GM12878 (cell line): ENCODE measurements around the gene NRAS. TPM values are rescaled to one million over a fixed set of nuclear protein-coding genes. Genes with fewer than 3 reads are reported as not detected.

Experiments used
- ATAC-seq: fragments of 200-7000 bp; cut with Tn5 transposase; 3 replicates; pipeline ENCODE4 v1.9.1; 2020; ENCODE audit warnings: mild to moderate bottlenecking, moderate library complexity
- BruUV-seq: library from RNA; stranded (reverse); fragments of 400-500 nt; replicated peaks from 2 replicates; lab custom pipeline; 2021; lab: Mats Ljungman, UMichigan
- CTCF ChIA-PET: fragments of 300-600 bp; sonication (Branson Sonifier 250); formaldehyde crosslinking; extraction: SDS; loops from one replicate; lab custom pipeline; 2021; ENCODE audit warnings: inconsistent platforms; lab: Yijun Ruan, JAX
- POLR2A ChIA-PET: fragments of 350-600 bp; formaldehyde crosslinking; extraction: SDS; loops from one replicate; lab custom pipeline; 2021; ENCODE audit warnings: inconsistent platforms; lab: Charles Lee
- RAD21 ChIA-PET: fragments of 300-600 bp; sonication (Branson Sonifier 250); formaldehyde crosslinking; loops from one replicate; lab custom pipeline; 2023; ENCODE audit warnings: antibody characterized with exemption; ENCODE audit not compliant: unreplicated experiment; lab: Charles Lee
- SMC1A ChIA-PET: fragments of 300-600 bp; sonication (Branson Sonifier 250); formaldehyde crosslinking; loops from one replicate; lab custom pipeline; 2023; ENCODE audit not compliant: unreplicated experiment, uncharacterized antibody; lab: Charles Lee
- DNase-seq: peaks from one replicate; pipeline ENCODE4 v3.0.0-alpha.2; 2011; ENCODE audit warnings: low read depth, low spot score
- FAIRE-seq: peaks from 3 replicates; lab custom pipeline; 2011; peaks lifted over from hg19 to GRCh38; lab: Jason Lieb, UNC
- H2AFZ ChIP-seq: 2 replicates; pipeline ENCODE4 v1.6.0; 2011; ENCODE audit warnings: low read depth, low read length, control low read depth; ENCODE audit not compliant: control insufficient read depth
- H3K27ac ChIP-seq: 2 replicates; pipeline ENCODE4 v1.5.1; 2011; ENCODE audit warnings: control low read depth; ENCODE audit not compliant: control insufficient read depth, insufficient read depth
- H3K27me3 ChIP-seq, 2 experiments: replicated peaks in 1 of 2; 2 replicates each; pipeline versions ENCODE4 v1.6.0 to v1.6.1; 2011; ENCODE audit warnings: low read length in 1 of 2; ENCODE audit not compliant: control insufficient read depth in 2 of 2, insufficient read depth in 2 of 2
- H3K36me3 ChIP-seq, 2 experiments: 2 replicates each; pipeline ENCODE4 v1.5.1; 2011; ENCODE audit warnings: low read length in 1 of 2; ENCODE audit not compliant: control insufficient read depth in 2 of 2, insufficient read depth in 2 of 2
- H3K4me1 ChIP-seq: 2 replicates; pipeline ENCODE4 v1.6.1; 2011; ENCODE audit warnings: mild to moderate bottlenecking, low read length, moderate library complexity, mixed read lengths; ENCODE audit not compliant: control insufficient read depth, insufficient read depth
- H3K4me2 ChIP-seq: 2 replicates; pipeline ENCODE4 v1.6.0; 2011; ENCODE audit warnings: control low read depth; ENCODE audit not compliant: control insufficient read depth, insufficient read depth
- H3K4me3 ChIP-seq: fragments of 200-600 bp; sonication (generic); 2 replicates; pipeline ENCODE4 v1.5.1; 2016
- H3K79me2 ChIP-seq: 2 replicates; pipeline ENCODE4 v1.6.0; 2011; ENCODE audit warnings: low read length; ENCODE audit not compliant: control insufficient read depth, insufficient read depth
- H3K9ac ChIP-seq: 2 replicates; pipeline ENCODE4 v1.8.0; 2011; ENCODE audit warnings: low read length, control low read depth, mixed read lengths; ENCODE audit not compliant: control insufficient read depth, insufficient read depth
- H3K9me3 ChIP-seq: replicated peaks from 3 replicates; pipeline ENCODE4 v1.5.1; 2011; ENCODE audit warnings: mild to moderate bottlenecking, low read length; ENCODE audit not compliant: control insufficient read depth, insufficient read depth
- H4K20me1 ChIP-seq: 2 replicates; pipeline ENCODE4 v1.6.0; 2011; ENCODE audit not compliant: control insufficient read depth, insufficient read depth
- BCLAF1 ChIP-seq: fragments of 450-650 bp; IDR thresholded peaks from 2 replicates; pipeline ENCODE4 v1.6.1; 2017; ENCODE audit warnings: antibody characterized with exemption, mild to moderate bottlenecking, moderate library complexity
- WGBS: methylation state at CpG from one replicate; pipeline ENCODE4 v1.1.6; 2016; ENCODE audit warnings: low lambda C conversion rate; ENCODE audit not compliant: insufficient replicate concordance, insufficient coverage; ENCODE audit errors: missing lambda C conversion rate; 5-methylcytosine and 5-hydroxymethylcytosine counted together
- in situ Hi-C: fragments of 300-500 bp; cut with MboI; formaldehyde crosslinking; loops from 9 replicates; pipeline ENCODE4 v1.14.3; 2018; ENCODE audit warnings: mixed read lengths
- intact Hi-C: fragments of 100-400 bp; cut with micrococcal nuclease; formaldehyde crosslinking; loops from one replicate; pipeline ENCODE4 v1.14.2; 2022; ENCODE audit not compliant: unreplicated experiment
- polyA plus RNA-seq, 11 experiments: library from polyadenylated mRNA; depleted of rRNA in 4 of 11; unstranded in 6 of 11; stranded (reverse) in 5 of 11; fragments of >200 nt; fragmentation: Nextera tagmentation in 4 of 11; fragmentation: Illumina TruSeq in 1 of 11; extraction: Ambion mirVana in 4 of 11; extraction: Trizol in 1 of 11; gene quantifications; 1 replicate in 1 of 11; 2 replicates in 10 of 11; pipeline versions ENCODE4 v1.2.1 to v1.2.3, GENCODE V29; 2011 to 2016; ENCODE audit warnings: inconsistent platforms in 2 of 11, missing spikeins in 2 of 11, low read depth in 1 of 11
- total RNA-seq, 4 experiments: library from RNA; depleted of rRNA in 3 of 4; stranded (reverse); fragments of >200 nt in 3 of 4; fragmentation: Illumina TruSeq in 1 of 4; extraction: Trizol in 1 of 4; gene quantifications; 2 replicates each; pipeline versions ENCODE4 v1.2.1 to v1.2.3, GENCODE V29; 2013 to 2021

Gene NRAS
- total and polyA plus RNA-seq, 10 of the 15 experiments (the other 5 are each of a cell fraction or from before 2014, with no cell fraction given): 31.7 to 73.2 (median 66.2) TPM

- POLR2A ChIA-PET: no interaction called here
- Histone ChIP-seq H3K9me3 (no peaks in the 10 kb centered on the region), H3K27me3 (no peaks in the 10 kb centered on the region), H3K9ac (no peak overlapping the region), H3K36me3 (peaks cover 0 to 12% of the 10 kb centered on the region in 2 experiments; a peak in 3 of 4 replicates), H4K20me1 (peaks cover 12% of the 10 kb centered on the region), H3K4me2 (no peak overlapping the region), H3K79me2 (peaks cover 100% of the 10 kb centered on the region), H3K27ac (no peak overlapping the region), H3K4me3 (no peak overlapping the region), H2AFZ (no peak overlapping the region), H3K4me1 (peaks cover 23% of the 10 kb centered on the region)
- RAD21 ChIA-PET: no interaction called here
- CTCF ChIA-PET: interaction anchor here (2.9 kb wide), 1 partner anchor 12 kb away, joined by 14 read pairs; no protein-coding TSS in a partner anchor
- DNase-seq (no peak), FAIRE-seq (no peak), ATAC-seq (no peak)
- no peak for TF ChIP-seq BCLAF1
- SMC1A ChIA-PET: interaction anchor here (1.2 to 2.3 kb wide), 2 partner anchors 11 to 33 kb away, joined by 4 to 5 read pairs; no protein-coding TSS in a partner anchor
- no TSS peak for BruUV-seq
- in situ Hi-C loops: loop anchor here (25.0 kb wide), 1 partner anchor 1788 kb away; the partner anchor contains the start of gene SLC16A1
- intact Hi-C loops: no loop called here
- 71% methylated on average over 5 of the region's 5 CpGs for WGBS
Observed at GRCh38 chr1:114749835-114750234, 33.3 kb upstream of the NRAS start.
